Measurements from ENCODE around the gene CFAP97. TPM values are rescaled to one million over a fixed set of nuclear protein-coding genes. Genes with fewer than 3 reads are reported as not detected.
"Not testable (repeated sequence)": the region's sequence is repeated elsewhere in the genome, so short reads cannot be mapped to it uniquely, and the experiment has no call there.

CFAP97 gene
- total and polyA plus RNA-seq, 9 of the 15 experiments (the other 6 are each of a cell fraction or from before 2014, with no cell fraction given) = 17.3 to 57.8 (median 44.4) TPM

GRCh38 chr4:185119467-185119866, 84.3 kb downstream of the CFAP97 start:
- POLR2A ChIA-PET; H4K20me1 ChIP-seq (replicated peaks; ENCODE audit: control insufficient read depth, insufficient read depth, low read length); DNase-seq (ENCODE audit: extremely low read depth in 1 of 4, low spot score in 3 of 4); H3K9me1 ChIP-seq (ENCODE audit: control insufficient read depth, insufficient read depth, low read length); CTCF ChIA-PET (ENCODE audit: low intra/inter-chr PET ratio); H3K79me2 ChIP-seq (ENCODE audit: control insufficient read depth, insufficient read depth, low read length); H3K36me3 ChIP-seq (ENCODE audit: control insufficient read depth, insufficient read depth, low read length); BruUV-seq (replicated peaks); H3K9me3 ChIP-seq (replicated peaks; ENCODE audit: control insufficient read depth, insufficient read depth, low read depth, low read length); intact Hi-C loops (cut with micrococcal nuclease); ATAC-seq; H3K27me3 ChIP-seq (ENCODE audit: control insufficient read depth in 2 of 2, insufficient read depth in 2 of 2, low read length in 2 of 2); H3K4me3 ChIP-seq; H3K4me2 ChIP-seq (ENCODE audit: insufficient read depth, low read length); FAIRE-seq; in situ Hi-C loops (cut with MboI): not testable (repeated sequence)
- WGBS (ENCODE audit: insufficient coverage, low coverage, missing lambda C conversion rate) = 63% methylated on average over 5 of the region's 5 CpGs
- Histone ChIP-seq H3K4me1 (replicated peaks in 1 of 2; ENCODE audit: control insufficient read depth in 2 of 2, insufficient read depth in 2 of 2, low read length in 2 of 2) (peaks cover 5 to 38% of the 10 kb centered on the region in 2 experiments), H2AFZ (ENCODE audit: low read depth, low read length) (peak overlapping the region; percentile 79), H3K9ac (ENCODE audit: insufficient read depth in 1 of 2, low read depth in 2 of 2, low read length in 2 of 2) (0 out of 4 replicates have a peak overlapping the region, but pooled peaks of 1 of the 2 experiments have one; percentile 48), H3K27ac (ENCODE audit: extremely low read depth, low read depth, low read length) (peak overlapping the region; percentile 44; the same call in 2 of the 3 replicates)
- 0 out of 2 replicates have a peak, but pooled peaks have one; percentile 30 for TF ChIP-seq MIER1 (IDR thresholded peaks at IDR 0.05; ENCODE audit: low read depth)
- TF ChIP-seq CC2D1A (IDR thresholded peaks at IDR 0.05) = peak; percentile 33; the same call in 1 of the 2 replicates
- TF ChIP-seq ZNF644 (tag; IDR thresholded peaks at IDR 0.05; ENCODE audit: low read depth) = 0 out of 2 replicates have a peak, but pooled peaks have one; percentile 42
- TF ChIP-seq MLLT1 (IDR thresholded peaks at IDR 0.05) = peak in 1 of 2 experiments; percentile 80; a peak in 2 of 4 replicates
- TF ChIP-seq ZNF512 (tag; IDR thresholded peaks at IDR 0.05) = peak; percentile 36; the same call in 1 of the 2 replicates
- TF ChIP-seq HLTF (IDR thresholded peaks at IDR 0.05) = peak; percentile 41; the same call in 1 of the 2 replicates
- TF ChIP-seq ADNP (tag; IDR thresholded peaks at IDR 0.05) = 0 out of 2 replicates have a peak, but pooled peaks have one; percentile 18
- peak; percentile 52; the same call in 1 of the 2 replicates for TF ChIP-seq SMARCA5 (IDR thresholded peaks at IDR 0.05)
